Neural crest cell (in vitro differentiated cells): ENCODE data around the gene PIM1. TPM values are rescaled to one million over a fixed set of nuclear protein-coding genes. Genes with fewer than 3 reads are reported as not detected.
A peak's percentile ranks its signal among the peaks of the same experiment; 100 is the strongest.

ENCODE experiments used
- DNase-seq: peaks from one replicate; pipeline ENCODE4 v3.0.0; 2021; ENCODE audit warnings: low read depth, mixed read lengths, low spot score
- H3K27ac Mint-ChIP-seq: one replicate; pipeline ENCODE4 v1.8.0; 2021; ENCODE audit warnings: mild to moderate bottlenecking, mixed read lengths; ENCODE audit not compliant: unreplicated experiment
- H3K27me3 Mint-ChIP-seq: 2 replicates; pipeline ENCODE4 v1.8.0; 2021; ENCODE audit warnings: low read depth, mild to moderate bottlenecking, mixed read lengths
- H3K36me3 Mint-ChIP-seq: 2 replicates; pipeline ENCODE4 v1.8.0; 2021; ENCODE audit warnings: low read depth, mild to moderate bottlenecking, mixed read lengths
- H3K4me1 Mint-ChIP-seq: 2 replicates; pipeline ENCODE4 v1.8.0; 2021; ENCODE audit warnings: mixed read lengths
- H3K4me3 Mint-ChIP-seq: one replicate; pipeline ENCODE4 v1.8.0; 2021; ENCODE audit warnings: mild to moderate bottlenecking, mixed read lengths
- H3K9me3 Mint-ChIP-seq: 2 replicates; pipeline ENCODE4 v1.8.0; 2021; ENCODE audit warnings: mixed read lengths
- CTCF ChIP-seq: fragments of 200-600 bp; sonication (generic); conservative IDR thresholded peaks from 2 replicates; pipeline ENCODE4 v1.5.0; 2021; ENCODE audit warnings: antibody characterized with exemption, mild to moderate bottlenecking
- total RNA-seq: library from RNA; stranded (reverse); gene quantifications from 2 replicates; pipeline ENCODE4 v1.2.1, GENCODE V29; 2021

PIM1 gene
- total RNA-seq, 1 donor from 2014 or later: 9.1 TPM

- Mint-ChIP-seq H3K36me3 (no peaks in the 10 kb centered on the region), H3K9me3 (no peaks in the 10 kb centered on the region), H3K4me3 (peak overlapping the region; percentile 24), H3K27me3 (no peaks in the 10 kb centered on the region), H3K4me1 (peaks cover 61% of the 10 kb centered on the region), H3K27ac (peak overlapping the region; percentile 60)
- TF ChIP-seq CTCF: no peak
- no peak for DNase-seq
Observed at GRCh38 chr6:37130704-37131103, 39.2 kb upstream of the PIM1 start.

- Mint-ChIP-seq H3K4me3 (peak overlapping the region; percentile 64), H3K9me3 (no peaks in the 10 kb centered on the region), H3K27me3 (no peaks in the 10 kb centered on the region), H3K36me3 (no peaks in the 10 kb centered on the region), H3K4me1 (peaks cover 58% of the 10 kb centered on the region), H3K27ac (peak overlapping the region; percentile 92)
- no peak for TF ChIP-seq CTCF
- DNase-seq: peak; percentile 32
Observed at GRCh38 chr6:37131104-37131959, 38.6 kb upstream of the PIM1 start.

GRCh38 chr6:37131960-37132253, 38.0 kb upstream of the PIM1 start:
- H3K36me3 Mint-ChIP-seq: no peaks in the 10 kb centered on the region
- TF ChIP-seq CTCF: no peak
- peaks cover 60% of the 10 kb centered on the region for H3K4me1 Mint-ChIP-seq
- H3K27me3 Mint-ChIP-seq: no peaks in the 10 kb centered on the region
- H3K9me3 Mint-ChIP-seq: no peaks in the 10 kb centered on the region
- peak overlapping the region; percentile 92 for H3K27ac Mint-ChIP-seq
- H3K4me3 Mint-ChIP-seq: no peak overlapping the region
- no peak for DNase-seq

GRCh38 chr6:37134036-37134395, 35.9 kb upstream of the PIM1 start:
- DNase-seq: no peak
- H3K4me1 Mint-ChIP-seq: peaks cover 60% of the 10 kb centered on the region
- no peak overlapping the region for H3K27ac Mint-ChIP-seq
- TF ChIP-seq CTCF: no peak
- H3K27me3 Mint-ChIP-seq: no peaks in the 10 kb centered on the region
- H3K4me3 Mint-ChIP-seq: no peak overlapping the region
- H3K36me3 Mint-ChIP-seq: no peaks in the 10 kb centered on the region
- no peaks in the 10 kb centered on the region for H3K9me3 Mint-ChIP-seq

GRCh38 chr6:37134396-37135191, 35.4 kb upstream of the PIM1 start:
- Mint-ChIP-seq H3K27me3 (no peaks in the 10 kb centered on the region), H3K4me3 (peak overlapping the region; percentile 41), H3K9me3 (no peaks in the 10 kb centered on the region), H3K4me1 (peaks cover 60% of the 10 kb centered on the region), H3K27ac (peak overlapping the region; percentile 29), H3K36me3 (no peaks in the 10 kb centered on the region)
- no peak for TF ChIP-seq CTCF
- no peak for DNase-seq
